GM19395 (cell line): ENCODE measurements around the gene ZNF322.

Experiments used
- ATAC-seq: cut with Tn5 transposase; IDR thresholded peaks from one replicate; pipeline ENCODE4 v1.9.1; 2021; ENCODE audit warnings: mild to moderate bottlenecking, moderate library complexity; ENCODE audit not compliant: unreplicated experiment

ZNF322 gene

DNA sequence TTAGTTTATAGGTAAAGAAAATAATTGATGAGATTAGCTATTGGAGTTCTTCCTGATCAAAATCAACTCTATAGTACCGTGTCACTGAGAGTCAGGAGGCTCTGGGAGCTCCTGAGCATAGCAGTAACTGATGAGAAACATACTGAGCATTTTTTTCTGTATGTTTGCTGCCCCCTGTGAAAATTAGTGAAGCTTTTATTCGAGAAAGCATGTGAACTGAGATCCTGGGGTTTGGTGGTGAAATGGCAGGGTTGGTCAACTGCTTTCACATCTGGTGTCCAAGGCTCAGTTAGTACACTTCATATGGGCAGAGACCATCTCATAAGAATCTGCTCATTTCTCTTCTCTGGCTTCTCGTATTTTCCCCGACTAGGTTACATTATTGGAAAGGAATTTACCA is 66.9 kb downstream of the ZNF322 start:
- no peak for ATAC-seq

DNA sequence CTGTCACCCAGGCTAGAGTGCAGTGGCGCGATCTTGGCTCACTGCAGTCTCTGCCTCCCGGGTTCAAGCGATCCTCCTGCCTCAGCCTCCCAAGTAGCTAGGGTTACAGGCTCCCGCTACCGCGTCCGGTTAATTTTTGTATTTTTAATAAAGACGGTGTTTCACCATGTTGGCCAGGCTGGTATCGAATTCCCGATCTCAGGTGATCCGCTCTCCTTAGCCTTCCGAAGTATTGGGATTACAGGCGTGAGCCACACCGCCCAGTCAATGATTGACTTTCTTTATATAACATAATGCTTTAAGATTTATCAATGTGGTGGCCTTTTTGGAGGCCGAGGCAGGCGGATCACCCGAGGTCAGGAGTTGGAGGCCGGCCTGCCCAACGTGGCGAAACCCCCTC is 70.6 kb downstream of the ZNF322 start:
- ATAC-seq: no peak
